Measurements from ENCODE around the gene FAM163B.

FAM163B gene

DNA sequence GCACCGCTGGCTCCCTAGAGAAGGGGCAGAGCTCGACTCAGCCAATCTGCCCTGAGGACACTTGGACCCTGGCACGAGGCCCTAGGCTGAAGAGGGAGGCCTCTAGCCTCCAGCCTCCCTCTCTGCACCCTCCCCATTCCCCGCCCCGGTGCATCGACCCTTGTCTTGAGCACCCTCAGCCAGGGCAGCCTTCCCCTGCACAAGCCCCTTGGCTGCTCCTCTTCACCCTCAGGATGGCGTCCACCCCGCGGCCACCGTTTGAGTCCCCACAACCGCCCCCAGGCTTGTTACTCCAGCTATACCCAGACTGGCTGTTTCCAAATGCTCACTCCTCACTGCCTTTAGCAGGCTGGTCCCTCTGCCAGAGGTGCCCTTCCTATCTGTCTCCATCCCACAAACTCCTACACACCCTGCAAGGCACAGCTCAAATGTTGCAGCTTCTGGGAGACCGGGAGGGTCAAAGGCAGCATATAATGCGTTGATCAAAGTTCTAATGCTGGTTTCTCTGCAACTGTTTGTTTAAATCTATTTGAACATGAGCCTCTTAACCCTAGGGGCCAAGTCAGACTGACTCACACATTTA is 6.5 kb upstream of the FAM163B start:
- ATAC-seq = no peak
- TF ChIP-seq TOX (CRISPR knock-in tag; IDR thresholded peaks at IDR 0.05; ENCODE audit: borderline replicate concordance) (no peak), ZFP3 (CRISPR knock-in tag; IDR thresholded peaks at IDR 0.05) (peak; percentile 86)

DNA sequence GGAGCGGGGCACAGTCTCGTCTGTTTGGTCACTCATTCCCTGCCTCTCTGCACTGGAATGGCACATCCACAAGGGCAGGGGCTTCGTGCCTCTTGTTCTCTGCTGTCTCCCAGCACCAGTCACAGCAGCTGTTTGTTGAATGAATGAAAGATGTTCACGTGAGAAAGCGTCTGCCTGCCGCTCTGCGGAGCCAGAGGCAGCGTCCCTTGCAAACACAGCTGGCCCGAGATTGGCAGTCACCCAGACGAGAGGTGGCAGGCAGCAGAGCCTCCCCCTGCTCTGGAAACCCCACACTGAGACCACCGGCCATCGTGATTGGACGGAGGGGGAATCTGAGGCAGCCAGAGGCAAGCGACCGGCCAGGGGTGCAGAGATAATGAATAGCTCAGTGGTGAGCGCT is 6.0 kb upstream of the FAM163B start:
- no peak for TF ChIP-seq TCF4 (CRISPR knock-in tag; IDR thresholded peaks at IDR 0.05; ENCODE audit: borderline replicate concordance)
- TF ChIP-seq, protein P1, sequence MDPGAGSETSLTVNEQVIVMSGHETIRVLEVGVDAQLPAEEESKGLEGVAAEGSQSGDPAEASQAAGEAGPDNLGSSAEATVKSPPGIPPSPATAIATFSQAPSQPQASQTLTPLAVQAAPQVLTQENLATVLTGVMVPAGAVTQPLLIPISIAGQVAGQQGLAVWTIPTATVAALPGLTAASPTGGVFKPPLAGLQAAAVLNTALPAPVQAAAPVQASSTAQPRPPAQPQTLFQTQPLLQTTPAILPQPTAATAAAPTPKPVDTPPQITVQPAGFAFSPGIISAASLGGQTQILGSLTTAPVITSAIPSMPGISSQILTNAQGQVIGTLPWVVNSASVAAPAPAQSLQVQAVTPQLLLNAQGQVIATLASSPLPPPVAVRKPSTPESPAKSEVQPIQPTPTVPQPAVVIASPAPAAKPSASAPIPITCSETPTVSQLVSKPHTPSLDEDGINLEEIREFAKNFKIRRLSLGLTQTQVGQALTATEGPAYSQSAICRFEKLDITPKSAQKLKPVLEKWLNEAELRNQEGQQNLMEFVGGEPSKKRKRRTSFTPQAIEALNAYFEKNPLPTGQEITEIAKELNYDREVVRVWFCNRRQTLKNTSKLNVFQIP (CRISPR knock-in tag; IDR thresholded peaks at IDR 0.05; ENCODE audit: borderline replicate concordance, low read depth) = no peak
- no peak for TF ChIP-seq ZNF565 (CRISPR knock-in tag; conservative IDR thresholded peaks at IDR 0.05; ENCODE audit: low read depth)
- TF ChIP-seq ZFP30 (CRISPR knock-in tag; IDR thresholded peaks at IDR 0.05) = no peak
- TF ChIP-seq GLIS3 (CRISPR knock-in tag; IDR thresholded peaks at IDR 0.05) = no peak
- no peak for TF ChIP-seq OSR1 (CRISPR knock-in tag; IDR thresholded peaks at IDR 0.05)
- no peak for TF ChIP-seq ZFP3 (CRISPR knock-in tag; IDR thresholded peaks at IDR 0.05)
- no peak for TF ChIP-seq CSDC2 (CRISPR knock-in tag; IDR thresholded peaks at IDR 0.05)
- TF ChIP-seq RARB (CRISPR knock-in tag; IDR thresholded peaks at IDR 0.05) = no peak
- no peak for TF ChIP-seq ESRRG (CRISPR knock-in tag; IDR thresholded peaks at IDR 0.05)
- no peak for TF ChIP-seq ZC3H10 (CRISPR knock-in tag; IDR thresholded peaks at IDR 0.05)
- no peak for TF ChIP-seq SNAI2 (CRISPR knock-in tag; IDR thresholded peaks at IDR 0.05)
- TF ChIP-seq ZNF70 (CRISPR knock-in tag; IDR thresholded peaks at IDR 0.05) = no peak
- TF ChIP-seq BACH2 (CRISPR knock-in tag; IDR thresholded peaks at IDR 0.05; ENCODE audit: borderline replicate concordance) = no peak
- no peak for ATAC-seq

DNA sequence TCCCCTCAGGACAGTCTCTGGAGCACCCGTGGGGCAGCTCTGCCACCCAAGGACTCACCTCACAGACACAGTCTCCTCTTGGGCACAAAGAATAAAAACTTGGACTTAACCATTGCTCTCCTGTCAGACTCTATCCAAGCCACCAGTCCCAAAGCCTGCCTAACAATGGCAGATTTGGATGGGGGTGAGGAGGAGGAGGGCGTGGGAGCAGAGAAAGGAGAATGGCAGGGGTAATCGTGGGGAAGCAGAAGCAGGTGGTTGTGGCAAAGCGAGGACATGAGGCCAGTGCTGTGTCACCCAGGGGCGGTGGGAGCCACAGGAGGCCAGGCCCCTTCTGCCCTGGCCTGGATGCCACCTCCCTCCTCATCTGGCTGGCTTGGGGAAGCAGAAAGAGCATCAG is 5.5 kb upstream of the FAM163B start:
- no peak for ATAC-seq
- TF ChIP-seq, protein P2, sequence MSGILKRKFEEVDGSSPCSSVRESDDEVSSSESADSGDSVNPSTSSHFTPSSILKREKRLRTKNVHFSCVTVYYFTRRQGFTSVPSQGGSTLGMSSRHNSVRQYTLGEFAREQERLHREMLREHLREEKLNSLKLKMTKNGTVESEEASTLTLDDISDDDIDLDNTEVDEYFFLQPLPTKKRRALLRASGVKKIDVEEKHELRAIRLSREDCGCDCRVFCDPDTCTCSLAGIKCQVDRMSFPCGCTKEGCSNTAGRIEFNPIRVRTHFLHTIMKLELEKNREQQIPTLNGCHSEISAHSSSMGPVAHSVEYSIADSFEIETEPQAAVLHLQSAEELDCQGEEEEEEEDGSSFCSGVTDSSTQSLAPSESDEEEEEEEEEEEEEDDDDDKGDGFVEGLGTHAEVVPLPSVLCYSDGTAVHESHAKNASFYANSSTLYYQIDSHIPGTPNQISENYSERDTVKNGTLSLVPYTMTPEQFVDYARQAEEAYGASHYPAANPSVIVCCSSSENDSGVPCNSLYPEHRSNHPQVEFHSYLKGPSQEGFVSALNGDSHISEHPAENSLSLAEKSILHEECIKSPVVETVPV (CRISPR knock-in tag; IDR thresholded peaks at IDR 0.05) = no peak
- no peak for TF ChIP-seq BACH2 (CRISPR knock-in tag; IDR thresholded peaks at IDR 0.05; ENCODE audit: borderline replicate concordance)
- no peak for TF ChIP-seq TCF4 (CRISPR knock-in tag; IDR thresholded peaks at IDR 0.05; ENCODE audit: borderline replicate concordance)
- no peak for TF ChIP-seq GLIS3 (CRISPR knock-in tag; IDR thresholded peaks at IDR 0.05)
- TF ChIP-seq ARNTL (CRISPR knock-in tag; IDR thresholded peaks at IDR 0.05; ENCODE audit: borderline replicate concordance, low read depth) = no peak
- TF ChIP-seq RARB (CRISPR knock-in tag; IDR thresholded peaks at IDR 0.05) = no peak
- TF ChIP-seq ZC3H10 (CRISPR knock-in tag; IDR thresholded peaks at IDR 0.05) = no peak
- TF ChIP-seq TOX (CRISPR knock-in tag; IDR thresholded peaks at IDR 0.05; ENCODE audit: borderline replicate concordance) = no peak
- no peak for TF ChIP-seq ESRRG (CRISPR knock-in tag; IDR thresholded peaks at IDR 0.05)
- TF ChIP-seq ZNF565 (CRISPR knock-in tag; conservative IDR thresholded peaks at IDR 0.05; ENCODE audit: low read depth) = no peak
- TF ChIP-seq ZFP30 (CRISPR knock-in tag; IDR thresholded peaks at IDR 0.05) = no peak

DNA sequence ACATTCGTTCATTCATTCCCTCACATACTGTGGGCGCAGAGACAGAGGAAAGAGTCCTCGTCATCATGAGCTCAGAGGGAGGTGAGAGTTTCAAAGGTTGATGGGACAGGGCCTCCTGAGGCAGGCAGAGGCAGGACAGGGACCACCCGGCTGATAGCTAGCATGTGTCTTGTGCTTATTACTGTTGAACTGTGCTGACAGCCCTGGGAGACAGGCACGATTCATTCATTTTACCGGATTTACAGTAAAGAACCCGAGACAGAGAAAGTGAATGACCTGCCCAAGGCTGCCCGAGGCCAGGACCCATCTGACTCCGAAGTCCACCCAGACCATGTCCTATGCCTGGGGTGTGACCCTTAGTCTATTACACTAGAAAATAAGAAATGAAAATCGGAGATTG is 4.9 kb upstream of the FAM163B start:
- no peak for ATAC-seq
- TF ChIP-seq RARB (CRISPR knock-in tag; IDR thresholded peaks at IDR 0.05) (no peak), CSDC2 (CRISPR knock-in tag; IDR thresholded peaks at IDR 0.05) (no peak), GLIS3 (CRISPR knock-in tag; IDR thresholded peaks at IDR 0.05) (no peak), ZNF8 (CRISPR knock-in tag; IDR thresholded peaks at IDR 0.05) (no peak), ZC3H10 (CRISPR knock-in tag; IDR thresholded peaks at IDR 0.05) (no peak), TCF4 (CRISPR knock-in tag; IDR thresholded peaks at IDR 0.05; ENCODE audit: borderline replicate concordance) (no peak), SNAI2 (CRISPR knock-in tag; IDR thresholded peaks at IDR 0.05) (no peak), PPARA (CRISPR knock-in tag; IDR thresholded peaks at IDR 0.05; ENCODE audit: borderline replicate concordance) (no peak), ARNTL (CRISPR knock-in tag; IDR thresholded peaks at IDR 0.05; ENCODE audit: borderline replicate concordance, low read depth) (no peak), ZNF70 (CRISPR knock-in tag; IDR thresholded peaks at IDR 0.05) (no peak), ISL1 (CRISPR knock-in tag; IDR thresholded peaks at IDR 0.05) (no peak), ZFP3 (CRISPR knock-in tag; IDR thresholded peaks at IDR 0.05) (no peak), BACH2 (CRISPR knock-in tag; IDR thresholded peaks at IDR 0.05; ENCODE audit: borderline replicate concordance) (no peak)
- TF ChIP-seq, protein P1 (CRISPR knock-in tag; IDR thresholded peaks at IDR 0.05; ENCODE audit: borderline replicate concordance, low read depth) = no peak
- TF ChIP-seq, protein P2 (CRISPR knock-in tag; IDR thresholded peaks at IDR 0.05) = no peak
- TF ChIP-seq, protein P3, sequence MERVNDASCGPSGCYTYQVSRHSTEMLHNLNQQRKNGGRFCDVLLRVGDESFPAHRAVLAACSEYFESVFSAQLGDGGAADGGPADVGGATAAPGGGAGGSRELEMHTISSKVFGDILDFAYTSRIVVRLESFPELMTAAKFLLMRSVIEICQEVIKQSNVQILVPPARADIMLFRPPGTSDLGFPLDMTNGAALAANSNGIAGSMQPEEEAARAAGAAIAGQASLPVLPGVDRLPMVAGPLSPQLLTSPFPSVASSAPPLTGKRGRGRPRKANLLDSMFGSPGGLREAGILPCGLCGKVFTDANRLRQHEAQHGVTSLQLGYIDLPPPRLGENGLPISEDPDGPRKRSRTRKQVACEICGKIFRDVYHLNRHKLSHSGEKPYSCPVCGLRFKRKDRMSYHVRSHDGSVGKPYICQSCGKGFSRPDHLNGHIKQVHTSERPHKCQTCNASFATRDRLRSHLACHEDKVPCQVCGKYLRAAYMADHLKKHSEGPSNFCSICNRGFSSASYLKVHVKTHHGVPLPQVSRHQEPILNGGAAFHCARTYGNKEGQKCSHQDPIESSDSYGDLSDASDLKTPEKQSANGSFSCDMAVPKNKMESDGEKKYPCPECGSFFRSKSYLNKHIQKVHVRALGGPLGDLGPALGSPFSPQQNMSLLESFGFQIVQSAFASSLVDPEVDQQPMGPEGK (CRISPR knock-in tag; IDR thresholded peaks at IDR 0.05; ENCODE audit: borderline replicate concordance) = no peak
- TF ChIP-seq, protein P4, sequence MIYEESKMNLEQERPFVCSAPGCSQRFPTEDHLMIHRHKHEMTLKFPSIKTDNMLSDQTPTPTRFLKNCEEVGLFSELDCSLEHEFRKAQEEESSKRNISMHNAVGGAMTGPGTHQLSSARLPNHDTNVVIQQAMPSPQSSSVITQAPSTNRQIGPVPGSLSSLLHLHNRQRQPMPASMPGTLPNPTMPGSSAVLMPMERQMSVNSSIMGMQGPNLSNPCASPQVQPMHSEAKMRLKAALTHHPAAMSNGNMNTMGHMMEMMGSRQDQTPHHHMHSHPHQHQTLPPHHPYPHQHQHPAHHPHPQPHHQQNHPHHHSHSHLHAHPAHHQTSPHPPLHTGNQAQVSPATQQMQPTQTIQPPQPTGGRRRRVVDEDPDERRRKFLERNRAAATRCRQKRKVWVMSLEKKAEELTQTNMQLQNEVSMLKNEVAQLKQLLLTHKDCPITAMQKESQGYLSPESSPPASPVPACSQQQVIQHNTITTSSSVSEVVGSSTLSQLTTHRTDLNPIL (CRISPR knock-in tag; IDR thresholded peaks at IDR 0.05; ENCODE audit: low read depth) = no peak
